Measurements from ENCODE around the gene ATAD3C. TPM values are rescaled to one million over a fixed set of nuclear protein-coding genes. Genes with fewer than 3 reads are reported as not detected.

The ATAD3C gene
- total and polyA plus RNA-seq, 2 donors (not counting 1 experiment from before 2014, with no cell fraction given), result 0.17 TPM; not detected in 1

DNA sequence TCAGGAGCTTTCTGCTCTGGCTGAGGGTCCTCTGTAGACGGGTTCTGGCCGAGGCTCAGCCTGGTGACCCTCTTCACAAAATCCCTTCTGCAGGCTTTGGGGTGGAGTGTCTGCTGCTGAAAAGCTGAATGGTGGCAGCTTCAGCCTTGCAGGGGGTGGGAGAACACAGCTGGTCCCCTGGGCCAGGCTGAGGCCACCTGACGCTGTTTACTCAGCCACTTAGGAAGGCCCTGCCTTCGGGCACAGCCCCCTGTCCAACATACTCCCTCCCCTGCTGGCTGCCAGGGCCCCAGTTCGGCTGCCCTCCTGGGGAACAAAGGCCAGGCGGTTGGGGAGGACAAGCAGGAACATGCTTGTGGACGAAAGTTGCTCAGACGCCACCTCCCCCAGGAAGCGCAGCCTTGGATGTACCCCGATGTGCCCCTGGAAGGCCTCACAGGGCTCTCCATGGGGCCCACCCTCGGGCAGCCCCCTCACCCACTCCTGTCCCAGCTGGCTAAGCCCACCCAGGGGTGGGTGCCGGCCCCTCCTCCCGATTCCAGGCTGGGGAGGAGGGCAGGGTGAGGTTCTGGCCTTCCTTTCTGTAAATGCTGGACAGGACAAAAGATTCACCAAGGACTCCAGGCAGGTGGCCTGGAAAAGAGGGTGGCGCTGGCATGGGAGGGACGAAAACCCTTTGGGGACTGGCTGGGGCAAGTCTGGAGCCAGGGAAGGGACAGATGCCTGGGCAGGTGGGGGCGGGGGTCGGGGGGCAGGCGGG is 28.2 kb upstream of the ATAD3C start, which contains the start of gene ANKRD65:
Gene ANKRD65, minus strand, starts transcription at position 130 of the 760 bp plus-strand sequence. CDS start 271 bp downstream, outside the sequence.
- no peaks in the 10 kb centered on the region for H3K9me3 ChIP-seq (ENCODE audit: control insufficient read depth, insufficient read depth, low read depth, low read length)
- H4K20me1 ChIP-seq (ENCODE audit: control insufficient read depth, extremely low read depth, insufficient read depth, low read length), result no peaks in the 10 kb centered on the region
- H3K9ac ChIP-seq (ENCODE audit: insufficient read depth, low read length), result no peak within 1 kb of the TSS
- H3K4me3 ChIP-seq (replicated peaks in 1 of 4; ENCODE audit: control extremely low read depth in 1 of 4, insufficient read depth in 1 of 4, low read depth in 3 of 4, low read length in 4 of 4), result peak within 1 kb of the TSS in 1 of 4 experiments; percentile 10
- no peak within 1 kb of the TSS for H3K27ac ChIP-seq (ENCODE audit: insufficient read depth, low read length)
- TF ChIP-seq, protein P1, sequence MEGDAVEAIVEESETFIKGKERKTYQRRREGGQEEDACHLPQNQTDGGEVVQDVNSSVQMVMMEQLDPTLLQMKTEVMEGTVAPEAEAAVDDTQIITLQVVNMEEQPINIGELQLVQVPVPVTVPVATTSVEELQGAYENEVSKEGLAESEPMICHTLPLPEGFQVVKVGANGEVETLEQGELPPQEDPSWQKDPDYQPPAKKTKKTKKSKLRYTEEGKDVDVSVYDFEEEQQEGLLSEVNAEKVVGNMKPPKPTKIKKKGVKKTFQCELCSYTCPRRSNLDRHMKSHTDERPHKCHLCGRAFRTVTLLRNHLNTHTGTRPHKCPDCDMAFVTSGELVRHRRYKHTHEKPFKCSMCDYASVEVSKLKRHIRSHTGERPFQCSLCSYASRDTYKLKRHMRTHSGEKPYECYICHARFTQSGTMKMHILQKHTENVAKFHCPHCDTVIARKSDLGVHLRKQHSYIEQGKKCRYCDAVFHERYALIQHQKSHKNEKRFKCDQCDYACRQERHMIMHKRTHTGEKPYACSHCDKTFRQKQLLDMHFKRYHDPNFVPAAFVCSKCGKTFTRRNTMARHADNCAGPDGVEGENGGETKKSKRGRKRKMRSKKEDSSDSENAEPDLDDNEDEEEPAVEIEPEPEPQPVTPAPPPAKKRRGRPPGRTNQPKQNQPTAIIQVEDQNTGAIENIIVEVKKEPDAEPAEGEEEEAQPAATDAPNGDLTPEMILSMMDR (conservative IDR thresholded peaks at IDR 0.05 in 1 of 2, IDR thresholded peaks at IDR 0.05 in 1 of 2; ENCODE audit: low read depth in 1 of 2, low read length in 2 of 2), result no peak
- no peak for TF ChIP-seq EZH2 (IDR thresholded peaks at IDR 0.05; ENCODE audit: low read length, missing control alignments)
- no peaks in the 10 kb centered on the region for H3K36me3 ChIP-seq (ENCODE audit: control insufficient read depth, insufficient read depth, low read length)
- DNase-seq (ENCODE audit: low read depth in 2 of 2), result no peak
- no peaks in the 10 kb centered on the region for H3K79me2 ChIP-seq (ENCODE audit: control insufficient read depth, insufficient read depth, low read length)
- no peaks in the 10 kb centered on the region for H3K27me3 ChIP-seq (ENCODE audit: control insufficient read depth, insufficient read depth, low read length)
- peaks cover 4% of the 10 kb centered on the region for H3K4me1 ChIP-seq (ENCODE audit: control insufficient read depth, extremely low read depth, insufficient read depth, low read length)
- H3K4me2 ChIP-seq (ENCODE audit: extremely low read depth, insufficient read depth, low read length), result no peak within 1 kb of the TSS
- H2AFZ ChIP-seq (ENCODE audit: low read length), result no peak within 1 kb of the TSS

DNA sequence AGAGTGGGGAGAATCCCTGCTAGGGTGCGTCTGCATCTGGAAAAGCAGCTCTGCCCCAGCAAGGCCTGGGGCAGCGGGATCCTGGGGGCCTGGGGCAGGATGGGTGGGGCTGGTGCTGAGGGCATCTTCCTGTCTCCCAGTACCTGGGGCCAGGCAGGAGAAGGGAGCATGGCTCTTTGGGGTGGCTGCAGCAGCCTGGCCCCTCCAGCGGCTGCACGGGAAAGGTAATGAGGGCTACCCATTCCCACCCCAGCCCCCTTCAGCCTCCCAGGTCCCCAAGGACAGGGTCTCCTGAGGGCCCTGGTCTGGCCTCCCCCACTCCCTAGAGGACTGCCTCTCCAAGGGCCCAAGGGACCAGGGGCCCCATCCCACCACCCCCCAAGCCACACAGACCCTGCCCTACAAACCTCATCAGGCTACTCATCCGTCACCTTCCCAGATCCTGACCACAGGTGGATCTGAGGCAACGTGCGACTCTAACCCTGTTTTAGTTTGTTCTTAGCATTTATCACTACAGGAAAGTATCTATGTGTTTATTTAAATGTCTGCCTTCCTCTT is 27.5 kb upstream of the ATAD3C start:
- no peak overlapping the region for H3K9ac ChIP-seq (ENCODE audit: insufficient read depth, low read length)
- no peak for DNase-seq (ENCODE audit: low read depth in 2 of 2)
- no peaks in the 10 kb centered on the region for H4K20me1 ChIP-seq (ENCODE audit: control insufficient read depth, extremely low read depth, insufficient read depth, low read length)
- H3K27ac ChIP-seq (ENCODE audit: insufficient read depth, low read length), result no peak overlapping the region
- H3K4me3 ChIP-seq (replicated peaks in 1 of 4; ENCODE audit: control extremely low read depth in 1 of 4, insufficient read depth in 1 of 4, low read depth in 3 of 4, low read length in 4 of 4), result no peak overlapping the region
- no peaks in the 10 kb centered on the region for H3K79me2 ChIP-seq (ENCODE audit: control insufficient read depth, insufficient read depth, low read length)
- no peaks in the 10 kb centered on the region for H3K9me3 ChIP-seq (ENCODE audit: control insufficient read depth, insufficient read depth, low read depth, low read length)
- H3K36me3 ChIP-seq (ENCODE audit: control insufficient read depth, insufficient read depth, low read length), result no peaks in the 10 kb centered on the region
- H3K4me1 ChIP-seq (ENCODE audit: control insufficient read depth, extremely low read depth, insufficient read depth, low read length), result peaks cover 4% of the 10 kb centered on the region
- H3K27me3 ChIP-seq (ENCODE audit: control insufficient read depth, insufficient read depth, low read length), result no peaks in the 10 kb centered on the region
- TF ChIP-seq, protein P1 (conservative IDR thresholded peaks at IDR 0.05 in 1 of 2, IDR thresholded peaks at IDR 0.05 in 1 of 2; ENCODE audit: low read depth in 1 of 2, low read length in 2 of 2), result no peak
- TF ChIP-seq EZH2 (IDR thresholded peaks at IDR 0.05; ENCODE audit: low read length, missing control alignments), result no peak
- H2AFZ ChIP-seq (ENCODE audit: low read length), result no peak overlapping the region
- H3K4me2 ChIP-seq (ENCODE audit: extremely low read depth, insufficient read depth, low read length), result no peak overlapping the region

DNA sequence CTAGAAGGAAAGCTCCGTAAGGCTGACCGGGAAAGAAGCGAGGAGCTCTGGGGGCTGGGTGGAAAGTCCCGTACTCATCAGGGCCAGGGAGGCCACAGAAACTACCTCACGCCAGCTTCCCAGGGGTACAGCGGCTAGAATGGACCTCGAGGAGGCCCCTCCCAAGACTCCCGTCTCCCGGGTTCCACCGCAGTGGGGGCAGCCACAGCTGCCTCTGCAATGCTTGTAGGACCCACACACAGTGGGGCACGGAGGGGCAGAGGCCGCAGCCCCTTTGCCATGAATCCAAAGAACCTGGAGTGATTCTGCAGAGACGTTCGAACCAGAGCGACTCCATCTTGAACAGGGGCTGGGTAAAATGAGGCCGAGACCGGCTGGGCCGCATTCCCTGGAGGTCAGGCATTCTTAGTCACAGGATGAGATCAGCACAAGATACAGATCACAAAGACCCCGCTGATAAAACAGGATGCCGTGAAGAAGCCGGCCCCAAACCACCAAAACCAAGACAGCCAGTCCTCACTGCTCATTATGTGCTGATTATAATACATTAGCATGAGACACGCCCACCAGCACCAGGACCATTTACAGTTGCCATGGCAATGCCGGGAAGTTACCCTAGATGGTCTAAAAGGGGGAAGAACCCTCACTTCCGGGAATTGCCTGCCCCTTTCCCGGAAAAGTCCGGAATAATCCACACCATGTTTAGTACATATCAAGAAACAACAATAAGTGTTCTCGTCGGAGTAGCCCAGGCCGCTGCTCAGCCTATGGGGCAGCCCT is 26.8 kb upstream of the ATAD3C start:
- Histone ChIP-seq H3K4me3 (replicated peaks in 1 of 4; ENCODE audit: control extremely low read depth in 1 of 4, insufficient read depth in 1 of 4, low read depth in 3 of 4, low read length in 4 of 4) (no peak overlapping the region), H3K9ac (ENCODE audit: insufficient read depth, low read length) (no peak overlapping the region), H4K20me1 (ENCODE audit: control insufficient read depth, extremely low read depth, insufficient read depth, low read length) (no peaks in the 10 kb centered on the region), H3K79me2 (ENCODE audit: control insufficient read depth, insufficient read depth, low read length) (no peaks in the 10 kb centered on the region), H3K9me3 (ENCODE audit: control insufficient read depth, insufficient read depth, low read depth, low read length) (no peaks in the 10 kb centered on the region), H3K27me3 (ENCODE audit: control insufficient read depth, insufficient read depth, low read length) (no peaks in the 10 kb centered on the region), H3K4me2 (ENCODE audit: extremely low read depth, insufficient read depth, low read length) (no peak overlapping the region), H3K4me1 (ENCODE audit: control insufficient read depth, extremely low read depth, insufficient read depth, low read length) (peaks cover 4% of the 10 kb centered on the region), H3K27ac (ENCODE audit: insufficient read depth, low read length) (no peak overlapping the region), H3K36me3 (ENCODE audit: control insufficient read depth, insufficient read depth, low read length) (no peaks in the 10 kb centered on the region), H2AFZ (ENCODE audit: low read length) (no peak overlapping the region)
- peak in 1 of 2 donors; percentile 70 for DNase-seq (ENCODE audit: low read depth in 2 of 2)
- TF ChIP-seq, protein P1 (conservative IDR thresholded peaks at IDR 0.05 in 1 of 2, IDR thresholded peaks at IDR 0.05 in 1 of 2; ENCODE audit: low read depth in 1 of 2, low read length in 2 of 2), result no peak
- no peak for TF ChIP-seq EZH2 (IDR thresholded peaks at IDR 0.05; ENCODE audit: low read length, missing control alignments)
